Naive thymus-derived CD4-positive, alpha-beta T cell (primary cell): ENCODE measurements around the gene COL17A1. TPM values are rescaled to one million over a fixed set of nuclear protein-coding genes. Genes with fewer than 3 reads are reported as not detected.

Experiments
- ATAC-seq: fragments of 150-1000 bp; cut with Tn5 transposase; 2 replicates; pipeline ENCODE4 v1.10.0; 2021; ENCODE audit warnings: mild to moderate bottlenecking, moderate library complexity
- CTCF ChIA-PET: fragments of 350-600 bp; sonication (Branson Sonifier 250); formaldehyde crosslinking; loops from one replicate; lab custom pipeline; 2021; ENCODE audit warnings: antibody characterized with exemption; lab: Charles Lee
- POLR2A ChIA-PET: fragments of 350-600 bp; sonication (Branson Sonifier 250); formaldehyde crosslinking; loops from one replicate; lab custom pipeline; 2021; ENCODE audit warnings: antibody characterized with exemption, inconsistent platforms; lab: Charles Lee
- DNase-seq, 9 donors: peaks; one replicate each; pipeline versions ENCODE4 v3.0.0 to v3.0.0-alpha.2; 2020 to 2022; ENCODE audit warnings: mixed read lengths in 1 of 9
- H3K27ac ChIP-seq: one replicate; pipeline ENCODE4 v1.7.0; 2013; ENCODE audit warnings: mild to moderate bottlenecking, low read depth, low read length, moderate library complexity
- H3K27me3 ChIP-seq, 2 donors: one replicate each; pipeline ENCODE4 v1.7.0; 2013; ENCODE audit warnings: low read length in 2 of 2, mild to moderate bottlenecking in 2 of 2, moderate library complexity in 2 of 2; ENCODE audit not compliant: control insufficient read depth in 2 of 2, insufficient read depth in 2 of 2
- H3K36me3 ChIP-seq, 3 experiments: 1 replicate in 2 of 3; 2 replicates in 1 of 3; pipeline ENCODE4 v1.7.0; 2013; ENCODE audit warnings: low read length in 3 of 3, mild to moderate bottlenecking in 3 of 3, moderate library complexity in 1 of 3; ENCODE audit not compliant: insufficient read depth in 3 of 3, control insufficient read depth in 2 of 3
- H3K4me1 ChIP-seq, 2 donors: one replicate each; pipeline ENCODE4 v1.7.0; 2013; ENCODE audit warnings: low read length in 2 of 2, mild to moderate bottlenecking in 2 of 2, moderate library complexity in 1 of 2; ENCODE audit not compliant: control insufficient read depth in 2 of 2, insufficient read depth in 2 of 2
- H3K4me3 ChIP-seq: 2 replicates; pipeline ENCODE4 v1.7.0; 2013; ENCODE audit warnings: mild to moderate bottlenecking, low read length
- H3K9me3 ChIP-seq, 3 experiments: 1 replicate in 2 of 3; 2 replicates in 1 of 3; pipeline ENCODE4 v1.7.0; 2013; ENCODE audit warnings: low read length in 3 of 3; ENCODE audit not compliant: control insufficient read depth in 2 of 3
- H3K27ac Mint-ChIP-seq, 9 donors: one replicate each; pipeline ENCODE4 v1.8.0; 2020 to 2022; ENCODE audit warnings: mixed read lengths in 9 of 9, mild to moderate bottlenecking in 8 of 9, moderate library complexity in 5 of 9, inconsistent platforms in 2 of 9
- H3K27me3 Mint-ChIP-seq, 5 donors: one replicate each; pipeline ENCODE4 v1.8.0; 2021 to 2022; ENCODE audit warnings: mixed read lengths in 5 of 5, mild to moderate bottlenecking in 1 of 5
- H3K36me3 Mint-ChIP-seq, 5 donors: one replicate each; pipeline ENCODE4 v1.8.0; 2020 to 2022; ENCODE audit warnings: mixed read lengths in 5 of 5, mild to moderate bottlenecking in 3 of 5, inconsistent platforms in 1 of 5
- H3K4me1 Mint-ChIP-seq, 7 donors: one replicate each; pipeline ENCODE4 v1.8.0; 2020 to 2022; ENCODE audit warnings: mixed read lengths in 7 of 7, mild to moderate bottlenecking in 3 of 7, inconsistent platforms in 1 of 7
- H3K4me3 Mint-ChIP-seq, 10 donors: one replicate each; pipeline ENCODE4 v1.8.0; 2020 to 2022; ENCODE audit warnings: mild to moderate bottlenecking in 10 of 10, mixed read lengths in 10 of 10, moderate library complexity in 6 of 10, inconsistent platforms in 2 of 10
- H3K9me3 Mint-ChIP-seq, 11 donors: one replicate each; pipeline ENCODE4 v1.8.0; 2020 to 2022; ENCODE audit warnings: mixed read lengths in 11 of 11, mild to moderate bottlenecking in 4 of 11, inconsistent platforms in 1 of 11, moderate library complexity in 1 of 11
- intact Hi-C, 2 donors: fragments of 100-400 bp; cut with micrococcal nuclease; formaldehyde crosslinking; loops; one replicate each; pipeline ENCODE4 v1.15.1; 2023
- microRNA-seq: library from miRNA; unstranded; fragments of <30 nt; microRNA quantifications from one replicate; pipeline ENCODE4 v1.2.0, GENCODE V29; 2022; ENCODE audit warnings: borderline microRNAs expressed
- polyA plus RNA-seq, 2 donors: library from polyadenylated mRNA; unstranded; fragments of 300-500 nt; fragmentation: Illumina TruSeq; gene quantifications; one replicate each; pipeline ENCODE4 v1.2.3, GENCODE V29; 2021
- total RNA-seq, 6 experiments: library from RNA in 5 of 6; stranded (reverse) in 5 of 6; gene quantifications; 1 replicate in 5 of 6; 2 replicates in 1 of 6; pipeline ENCODE4 v1.2.3 and lab custom pipeline; 2021 to 2026

COL17A1 gene
- total and polyA plus RNA-seq, 7 experiments from 2014 or later = not detected

- ATAC-seq = no peak
- Mint-ChIP-seq H3K9me3 (no peaks in the 10 kb centered on the region), H3K27me3 (no peaks in the 10 kb centered on the region), H3K27ac (peak overlapping the region in 1 of 9 donors; percentile 39), H3K4me3 (peak overlapping the region in 1 of 10 donors; percentile 54), H3K4me1 (peaks cover 38 to 86% (median 67%) of the 10 kb centered on the region in 7 donors), H3K36me3 (peaks cover 0 to 15% (median 3%) of the 10 kb centered on the region in 5 donors)
- intact Hi-C loops = no loop called here
- Histone ChIP-seq H3K4me3 (no peak overlapping the region), H3K4me1 (peaks cover 21 to 27% of the 10 kb centered on the region in 2 donors), H3K9me3 (no peaks in the 10 kb centered on the region), H3K27me3 (no peaks in the 10 kb centered on the region), H3K36me3 (no peaks in the 10 kb centered on the region), H3K27ac (no peak overlapping the region)
- ChIA-PET POLR2A (interaction anchor here (1.5 kb wide), 1 partner anchor 19 kb away, joined by 5 read pairs; the partner anchor contains the start of gene SLK), CTCF (interaction anchor here (1.1 to 1.6 kb wide), 2 partner anchors 17 to 98 kb away, joined by 3 to 4 read pairs; no protein-coding TSS in a partner anchor)
- peak in 1 of 9 donors; percentile 16 for DNase-seq
These were observed 99.3 kb downstream of the COL17A1 start for GRCh38 chr10:103986360-103986759.

- ChIA-PET CTCF (interaction anchor here (1.1 to 1.6 kb wide), 2 partner anchors 18 to 98 kb away, joined by 3 to 4 read pairs; no protein-coding TSS in a partner anchor), POLR2A (interaction anchor here (0.5 to 1.5 kb wide), 2 partner anchors 19 to 136 kb away, joined by 3 to 5 read pairs; partner anchors contain the start of gene SLK)
- Histone ChIP-seq H3K27ac (no peak overlapping the region), H3K36me3 (no peaks in the 10 kb centered on the region), H3K4me1 (peaks cover 21 to 27% of the 10 kb centered on the region in 2 donors), H3K9me3 (no peaks in the 10 kb centered on the region), H3K4me3 (no peak overlapping the region), H3K27me3 (no peaks in the 10 kb centered on the region)
- no peak overlapping the region for H3K4me3 Mint-ChIP-seq
- H3K36me3 Mint-ChIP-seq = peaks cover 0 to 16% (median 1%) of the 10 kb centered on the region in 5 donors
- no peak for DNase-seq
- no peak overlapping the region for H3K27ac Mint-ChIP-seq
- H3K4me1 Mint-ChIP-seq = peaks cover 44 to 92% (median 74%) of the 10 kb centered on the region in 7 donors
- ATAC-seq = no peak
- H3K9me3 Mint-ChIP-seq = no peaks in the 10 kb centered on the region
- intact Hi-C loops = no loop called here
- H3K27me3 Mint-ChIP-seq = no peaks in the 10 kb centered on the region
These were observed 100.0 kb downstream of the COL17A1 start for GRCh38 chr10:103985726-103986125.

- H3K36me3 Mint-ChIP-seq = peaks cover 0 to 17% (median 3%) of the 10 kb centered on the region in 5 donors
- H3K4me3 ChIP-seq = peak overlapping the region; percentile 21
These were observed 102.2 kb downstream of the COL17A1 start for GRCh38 chr10:103983367-103983911.

GRCh38 chr10:103982639-103983038 is 103.0 kb downstream of the COL17A1 start:
- ATAC-seq (no peak), DNase-seq (no peak)
- CTCF ChIA-PET = interaction anchor here (0.6 to 1.2 kb wide), 2 partner anchors 139 to 296 kb away, joined by 3 to 4 read pairs; partner anchors contain the start of gene SFR1
- Mint-ChIP-seq H3K36me3 (peaks cover 0 to 12% (median 3%) of the 10 kb centered on the region in 5 donors), H3K4me3 (peak overlapping the region in 7 of 10 donors; percentile 16 to 64 (median 47)), H3K9me3 (no peaks in the 10 kb centered on the region), H3K27me3 (no peaks in the 10 kb centered on the region), H3K4me1 (peaks cover 51 to 90% (median 77%) of the 10 kb centered on the region in 7 donors), H3K27ac (peak overlapping the region in 7 of 9 donors; percentile 24 to 89 (median 73))
- no peaks in the 10 kb centered on the region for H3K9me3 ChIP-seq
- H3K4me1 ChIP-seq = peaks cover 21 to 26% of the 10 kb centered on the region in 2 donors
- no peak overlapping the region for H3K4me3 ChIP-seq
- no peaks in the 10 kb centered on the region for H3K36me3 ChIP-seq
- H3K27ac ChIP-seq = peak overlapping the region; percentile 64
- intact Hi-C loops = loop anchor here (1.0 to 5.0 kb wide), 4 partner anchors 12 to 95 kb away; no protein-coding TSS in a partner anchor
- POLR2A ChIA-PET = interaction anchor here (0.6 to 2.6 kb wide), 10 partner anchors 10 to 139 kb away, joined by 3 to 8 read pairs (median 4); partner anchors contain the start of genes SFR1 and SLK
- H3K27me3 ChIP-seq = no peaks in the 10 kb centered on the region

More at GRCh38 chr10:103983367-103983911, 102.2 kb downstream of the COL17A1 start:
- intact Hi-C loops = loop anchor here (1.0 to 5.0 kb wide), 4 partner anchors 13 to 96 kb away; no protein-coding TSS in a partner anchor
- Mint-ChIP-seq H3K9me3 (no peaks in the 10 kb centered on the region), H3K4me3 (peak overlapping the region; percentile 22 to 87 (median 65)), H3K4me1 (peaks cover 52 to 90% (median 77%) of the 10 kb centered on the region in 7 donors), H3K27ac (peak overlapping the region; percentile 38 to 89 (median 79)), H3K27me3 (no peaks in the 10 kb centered on the region)
- Histone ChIP-seq H3K4me1 (peaks cover 21 to 23% of the 10 kb centered on the region in 2 donors), H3K9me3 (no peaks in the 10 kb centered on the region), H3K27me3 (no peaks in the 10 kb centered on the region), H3K36me3 (no peaks in the 10 kb centered on the region), H3K27ac (peak overlapping the region; percentile 64)
- peak in 7 of 9 donors; percentile 17 to 47 (median 34) for DNase-seq
- POLR2A ChIA-PET = interaction anchor here (0.5 to 2.6 kb wide), 11 partner anchors 10 to 289 kb away, joined by 3 to 8 read pairs (median 4); partner anchors contain the start of gene SFR1
- CTCF ChIA-PET = interaction anchor here (0.6 to 1.3 kb wide), 7 partner anchors 14 to 297 kb away, joined by 3 to 5 read pairs (median 3); partner anchors contain the start of gene SFR1
- ATAC-seq = peak; percentile 87

Small RNA genes lying within 50 kb of the gene (microRNA-seq; reads per million reads assigned to microRNA genes)
- gene MIR936 = not detected

Other genes starting within 250 kb of the COL17A1 start
- gene SH3PXD2A, start 230.3 kb downstream of the COL17A1 start, total RNA-seq = 10 to 100 TPM in 3 of 5 experiments, 1 to 10 TPM in 2; 7.1 to 20.5 (median 15.7) TPM
- 1 to 10 TPM in 1 of 2 donors, under 1 TPM in 1; 0.54 to 1.0 TPM for gene SH3PXD2A, start 230.3 kb downstream of the COL17A1 start, polyA plus RNA-seq
- 10 to 100 TPM; 28.8 to 42.6 (median 34.8) TPM for gene STN1, start 167.7 kb downstream of the COL17A1 start, total RNA-seq
- gene STN1, start 167.7 kb downstream of the COL17A1 start, polyA plus RNA-seq = 10 to 100 TPM; 71.5 to 83.7 TPM
- 10 to 100 TPM; 21.4 to 32.2 (median 26.2) TPM for gene SLK, start 118.7 kb downstream of the COL17A1 start, total RNA-seq
- gene SLK, start 118.7 kb downstream of the COL17A1 start, polyA plus RNA-seq = 1 to 10 TPM; 6.1 to 8.1 TPM
- gene SFR1, start 36.3 kb upstream of the COL17A1 start, total RNA-seq = 10 to 100 TPM; 12.0 to 15.3 (median 14.2) TPM
- 10 to 100 TPM; 10.1 to 19.8 TPM for gene SFR1, start 36.3 kb upstream of the COL17A1 start, polyA plus RNA-seq
- under 1 TPM in 1 of 5 experiments, not detected in 4; 0.17 TPM for gene CFAP43, start 146.5 kb upstream of the COL17A1 start, total RNA-seq
- under 1 TPM in 1 of 2 donors, not detected in 1; 0.14 TPM for gene CFAP43, start 146.5 kb upstream of the COL17A1 start, polyA plus RNA-seq
- gene GSTO1, start 169.0 kb upstream of the COL17A1 start, total RNA-seq = 100 to 1,000 TPM in 1 of 5 experiments, 10 to 100 TPM in 4; 28.1 to 129 (median 49.1) TPM
- gene GSTO1, start 169.0 kb upstream of the COL17A1 start, polyA plus RNA-seq = 100 to 1,000 TPM; 116 to 141 TPM
- gene GSTO2, start 183.3 kb upstream of the COL17A1 start, total RNA-seq = 1 to 10 TPM; 1.1 to 2.5 (median 1.4) TPM
- 1 to 10 TPM; 1.0 to 1.3 TPM for gene GSTO2, start 183.3 kb upstream of the COL17A1 start, polyA plus RNA-seq